H9 (cell line): ENCODE results near the gene PRKAG1. TPM values are rescaled to one million over a fixed set of nuclear protein-coding genes. Genes with fewer than 3 reads are reported as not detected.

ENCODE experiments used
- DNase-seq: peaks from one replicate; pipeline ENCODE4 v3.0.0-alpha.2; 2017
- H2AFZ ChIP-seq: one replicate; pipeline ENCODE4 v1.6.1; 2013; ENCODE audit warnings: mild to moderate bottlenecking, low read length, control low read depth, moderate library complexity
- H2AK5ac ChIP-seq: 2 replicates; pipeline ENCODE4 v1.6.1; 2013; ENCODE audit warnings: low read length, control low read depth, mixed read lengths; ENCODE audit not compliant: insufficient read length
- H2BK120ac ChIP-seq: one replicate; pipeline ENCODE4 v1.6.1; 2013; ENCODE audit warnings: low read depth, mild to moderate bottlenecking, low read length, control low read depth, inconsistent platforms; ENCODE audit not compliant: poor library complexity, severe bottlenecking
- H2BK12ac ChIP-seq: 2 replicates; pipeline ENCODE4 v1.6.1; 2013; ENCODE audit warnings: low read length, control low read depth, mixed read lengths, low read depth; ENCODE audit not compliant: insufficient read length
- H2BK15ac ChIP-seq: 2 replicates; pipeline ENCODE4 v1.6.1; 2013; ENCODE audit warnings: low read depth, low read length, control low read depth
- H2BK20ac ChIP-seq: one replicate; pipeline ENCODE4 v1.6.1; 2013; ENCODE audit warnings: low read depth, mild to moderate bottlenecking, low read length, control low read depth, inconsistent platforms; ENCODE audit not compliant: poor library complexity, severe bottlenecking
- H2BK5ac ChIP-seq: 2 replicates; pipeline ENCODE4 v1.6.1; 2013; ENCODE audit warnings: low read length, control low read depth, mixed read lengths; ENCODE audit not compliant: insufficient read length
- H3K14ac ChIP-seq: 2 replicates; pipeline ENCODE4 v1.6.1; 2013; ENCODE audit warnings: low read length, control low read depth; ENCODE audit not compliant: insufficient read depth
- H3K18ac ChIP-seq: 2 replicates; pipeline ENCODE4 v1.6.1; 2013; ENCODE audit warnings: low read depth, mild to moderate bottlenecking, mixed read lengths, low read length, control low read depth; ENCODE audit not compliant: insufficient read length
- H3K23ac ChIP-seq: 2 replicates; pipeline ENCODE4 v1.6.1; 2013; ENCODE audit warnings: low read length, control low read depth, mixed read lengths, low read depth; ENCODE audit not compliant: insufficient read length
- H3K23me2 ChIP-seq: 2 replicates; pipeline ENCODE4 v1.6.1; 2013; ENCODE audit warnings: low read depth, mild to moderate bottlenecking, mixed read lengths, low read length, control low read depth; ENCODE audit not compliant: insufficient read length, poor library complexity, severe bottlenecking
- H3K27ac ChIP-seq: 2 replicates; pipeline ENCODE4 v1.5.1; 2013; ENCODE audit warnings: low read length, control low read depth, mixed read lengths, low read depth; ENCODE audit not compliant: insufficient read length
- H3K27me3 ChIP-seq: 2 replicates; pipeline ENCODE4 v1.6.1; 2013; ENCODE audit warnings: low read length, control low read depth, inconsistent platforms; ENCODE audit not compliant: insufficient read depth
- H3K4ac ChIP-seq: 2 replicates; pipeline ENCODE4 v1.6.1; 2013; ENCODE audit warnings: low read depth, mild to moderate bottlenecking, control low read depth, inconsistent platforms, low read length, moderate library complexity
- H3K4me1 ChIP-seq: 2 replicates; pipeline ENCODE4 v1.6.1; 2013; ENCODE audit warnings: low read length, control low read depth, inconsistent platforms; ENCODE audit not compliant: insufficient read depth
- H3K4me2 ChIP-seq: 2 replicates; pipeline ENCODE4 v1.6.1; 2013; ENCODE audit warnings: low read length, control low read depth, mixed read lengths; ENCODE audit not compliant: insufficient read length, insufficient read depth
- H3K56ac ChIP-seq: 2 replicates; pipeline ENCODE4 v1.6.1; 2013; ENCODE audit warnings: low read depth, mild to moderate bottlenecking, mixed read lengths, low read length, control low read depth; ENCODE audit not compliant: insufficient read length
- H3K79me1 ChIP-seq: 2 replicates; pipeline ENCODE4 v1.6.1; 2013; ENCODE audit warnings: low read depth, mild to moderate bottlenecking, moderate library complexity, low read length, control low read depth, inconsistent platforms; ENCODE audit not compliant: insufficient read depth, poor library complexity, severe bottlenecking
- H3K79me2 ChIP-seq: 2 replicates; pipeline ENCODE4 v1.6.1; 2013; ENCODE audit warnings: low read length, control low read depth, inconsistent platforms; ENCODE audit not compliant: insufficient read depth
- H3K9ac ChIP-seq: 2 replicates; pipeline ENCODE4 v1.6.1; 2013; ENCODE audit warnings: low read length, control low read depth, mixed read lengths; ENCODE audit not compliant: insufficient read length; ENCODE audit errors: extremely low read depth
- H3K9me3 ChIP-seq: one replicate; pipeline ENCODE4 v1.6.1; 2013; ENCODE audit warnings: low read depth, low read length, inconsistent platforms; ENCODE audit not compliant: control insufficient read depth
- H3T11ph ChIP-seq: one replicate; pipeline ENCODE4 v1.6.1; 2013; ENCODE audit warnings: mild to moderate bottlenecking, low read length, control low read depth, inconsistent platforms
- H4K20me1 ChIP-seq: one replicate; pipeline ENCODE4 v1.6.1; 2013; ENCODE audit not compliant: control insufficient read depth, insufficient read length, insufficient read depth
- H4K5ac ChIP-seq: 2 replicates; pipeline ENCODE4 v1.6.1; 2013; ENCODE audit warnings: low read depth, mild to moderate bottlenecking, mixed read lengths, low read length, control low read depth; ENCODE audit not compliant: insufficient read length
- H4K8ac ChIP-seq: replicated peaks from 2 replicates; pipeline ENCODE4 v1.6.1; 2013; ENCODE audit warnings: low read length, control low read depth, mixed read lengths, low read depth; ENCODE audit not compliant: insufficient read length
- H4K91ac ChIP-seq: 2 replicates; pipeline ENCODE4 v1.6.1; 2013; ENCODE audit warnings: low read depth, mild to moderate bottlenecking, moderate library complexity, mixed read lengths, low read length, control low read depth; ENCODE audit not compliant: insufficient read length
- H3K27ac Mint-ChIP-seq, 3 experiments: 2 replicates in 2 of 3; 3 replicates in 1 of 3; pipeline ENCODE4 v1.8.0; 2020 to 2021; ENCODE audit warnings: mixed read lengths in 3 of 3, mild to moderate bottlenecking in 1 of 3, moderate library complexity in 1 of 3
- H3K27me3 Mint-ChIP-seq: 2 replicates; pipeline ENCODE4 v1.8.0; 2021; ENCODE audit warnings: low read depth, mild to moderate bottlenecking, moderate library complexity, mixed read lengths
- H3K36me3 Mint-ChIP-seq, 3 experiments: 2 replicates in 2 of 3; 3 replicates in 1 of 3; pipeline ENCODE4 v1.8.0; 2020 to 2021; ENCODE audit warnings: low read depth in 3 of 3, mixed read lengths in 3 of 3; ENCODE audit not compliant: insufficient read depth in 1 of 3
- H3K4me1 Mint-ChIP-seq, 2 experiments: 2 replicates each; pipeline ENCODE4 v1.8.0; 2020; ENCODE audit warnings: mixed read lengths in 2 of 2
- H3K4me3 Mint-ChIP-seq, 2 experiments: 2 replicates in 1 of 2; 3 replicates in 1 of 2; pipeline ENCODE4 v1.8.0; 2020 to 2021; ENCODE audit warnings: mild to moderate bottlenecking in 2 of 2, mixed read lengths in 2 of 2, moderate library complexity in 1 of 2
- H3K9me3 Mint-ChIP-seq, 2 experiments: 2 replicates in 1 of 2; 3 replicates in 1 of 2; pipeline ENCODE4 v1.8.0; 2020; ENCODE audit warnings: mild to moderate bottlenecking in 2 of 2, mixed read lengths in 2 of 2, moderate library complexity in 1 of 2
- CTCF ChIP-seq: fragments of 200-600 bp; sonication (generic); conservative IDR thresholded peaks from 3 replicates; pipeline ENCODE4 v1.8.0; 2021; ENCODE audit warnings: antibody characterized with exemption, mild to moderate bottlenecking
- WGBS: extraction: QIAGEN DNeasy Blood & Tissue Kit; methylation state at CpG from one replicate; pipeline ENCODE4 v1.1.7; 2013; ENCODE audit warnings: missing lambda C conversion rate, low lambda C conversion rate, mixed read lengths; ENCODE audit not compliant: insufficient read length; ENCODE audit errors: extremely low coverage; 5-methylcytosine and 5-hydroxymethylcytosine counted together
- total RNA-seq: library from RNA; stranded (reverse); gene quantifications from 2 replicates; pipeline ENCODE4 v1.2.1, GENCODE V29; 2021

PRKAG1 gene
- total RNA-seq, 1 experiment from 2014 or later: 34.8 TPM

GRCh38 chr12:48969160-48969771 lies 49.3 kb downstream of the PRKAG1 start:
- TF ChIP-seq CTCF: no peak
- no peak for DNase-seq
- Histone ChIP-seq H3K14ac (no peak overlapping the region), H3K4me2 (no peak overlapping the region), H2BK120ac (no peak overlapping the region), H2BK20ac (no peak overlapping the region), H3K4ac (no peak overlapping the region), H3K4me1 (peaks cover 11% of the 10 kb centered on the region), H2BK5ac (no peak overlapping the region), H3K18ac (no peak overlapping the region), H4K91ac (no peak overlapping the region), H4K5ac (no peak overlapping the region), H2BK15ac (no peak overlapping the region), H3K56ac (no peak overlapping the region), H3K27ac (no peak overlapping the region), H3K79me2 (no peaks in the 10 kb centered on the region), H3K23me2 (peaks cover 9% of the 10 kb centered on the region), H3K23ac (no peak overlapping the region), H3T11ph (no peak overlapping the region), H2AK5ac (no peak overlapping the region), H3K79me1 (no peaks in the 10 kb centered on the region), H3K9ac (no peak overlapping the region), H3K9me3 (no peaks in the 10 kb centered on the region), H3K27me3 (peaks cover 65% of the 10 kb centered on the region), H2BK12ac (no peak overlapping the region), H2AFZ (no peak overlapping the region), H4K20me1 (no peaks in the 10 kb centered on the region), H4K8ac (no peak overlapping the region)
- WGBS: no CpG with 5 or more reads among the region's 8 CpGs
- H3K9me3 Mint-ChIP-seq: peaks cover 0 to 2% of the 10 kb centered on the region in 2 experiments; a peak in 3 of 5 replicates
- H3K27me3 Mint-ChIP-seq: peaks cover 75% of the 10 kb centered on the region
- H3K27ac Mint-ChIP-seq: no peak overlapping the region
- H3K36me3 Mint-ChIP-seq: no peaks in the 10 kb centered on the region; a peak in 1 of 7 replicates
- H3K4me1 Mint-ChIP-seq: peaks cover 61 to 65% of the 10 kb centered on the region in 2 experiments
- H3K4me3 Mint-ChIP-seq: peak overlapping the region; percentile 27 to 66; a peak in 4 of 5 replicates
